ENCODE data around the gene MUSK.

Gene MUSK

GRCh38 chr9:110712955-110713354 is 44.4 kb downstream of the MUSK start:
- Histone ChIP-seq H3K9ac (ENCODE audit: low read length) (no peak overlapping the region), H4K20me1 (ENCODE audit: insufficient read depth, low read length) (no peaks in the 10 kb centered on the region), H3K27me3 (ENCODE audit: insufficient read depth, low read length) (no peaks in the 10 kb centered on the region), H3K4me2 (ENCODE audit: low read length) (no peak overlapping the region), H2AFZ (ENCODE audit: low read length) (no peak overlapping the region), H3K36me3 (ENCODE audit: insufficient read depth, low read length) (no peaks in the 10 kb centered on the region), H3K9me2 (ENCODE audit: low read depth, low read length) (no peaks in the 10 kb centered on the region), H3K79me2 (ENCODE audit: insufficient read depth, low read length) (no peaks in the 10 kb centered on the region), H3K4me1 (ENCODE audit: insufficient read depth, low read length, severe bottlenecking) (no peaks in the 10 kb centered on the region), H3K4me3 (ENCODE audit: low read depth, low read length, poor library complexity, severe bottlenecking) (no peak overlapping the region), H3K9me3 (ENCODE audit: low read length) (no peaks in the 10 kb centered on the region), H3F3A (ENCODE audit: insufficient read depth, low read length) (no peaks in the 10 kb centered on the region), H3K27ac (ENCODE audit: low read depth, low read length, poor library complexity, severe bottlenecking) (no peak overlapping the region)
- TF ChIP-seq CTCF (IDR thresholded peaks at IDR 0.05; ENCODE audit: low read length): no peak
- TF ChIP-seq EZH2 (IDR thresholded peaks at IDR 0.05; ENCODE audit: borderline replicate concordance, low read length): no peak

DNA sequence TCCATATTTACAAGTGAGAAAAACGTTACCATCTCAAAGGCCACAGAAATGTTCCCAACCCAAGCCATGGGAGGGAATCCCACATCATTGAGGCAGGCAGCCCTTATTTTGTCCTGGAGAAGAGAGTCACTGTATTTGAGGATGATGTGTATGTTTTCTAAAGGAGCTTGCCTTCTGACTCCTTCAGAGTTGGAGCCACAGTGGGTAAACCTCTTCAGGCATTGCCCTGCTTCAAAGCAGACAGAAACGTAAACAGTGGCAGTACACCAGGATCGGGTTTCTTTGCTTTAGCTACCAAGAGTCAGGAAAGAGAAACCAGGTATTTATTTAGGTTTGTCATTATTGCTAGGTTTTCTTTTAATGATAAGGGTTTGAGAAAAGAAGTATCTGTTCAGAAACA is 45.7 kb downstream of the MUSK start:
- no peaks in the 10 kb centered on the region for H3K36me3 ChIP-seq (ENCODE audit: insufficient read depth, low read length)
- H3K79me2 ChIP-seq (ENCODE audit: insufficient read depth, low read length): no peaks in the 10 kb centered on the region
- no peaks in the 10 kb centered on the region for H3K9me2 ChIP-seq (ENCODE audit: low read depth, low read length)
- H3K27me3 ChIP-seq (ENCODE audit: insufficient read depth, low read length): no peaks in the 10 kb centered on the region
- no peak overlapping the region for H3K4me3 ChIP-seq (ENCODE audit: low read depth, low read length, poor library complexity, severe bottlenecking)
- H3K27ac ChIP-seq (ENCODE audit: low read depth, low read length, poor library complexity, severe bottlenecking): no peak overlapping the region
- TF ChIP-seq EZH2 (IDR thresholded peaks at IDR 0.05; ENCODE audit: borderline replicate concordance, low read length): no peak
- no peak for TF ChIP-seq CTCF (IDR thresholded peaks at IDR 0.05; ENCODE audit: low read length)
- no peaks in the 10 kb centered on the region for H4K20me1 ChIP-seq (ENCODE audit: insufficient read depth, low read length)
- no peaks in the 10 kb centered on the region for H3K4me1 ChIP-seq (ENCODE audit: insufficient read depth, low read length, severe bottlenecking)
- no peaks in the 10 kb centered on the region for H3K9me3 ChIP-seq (ENCODE audit: low read length)
- H3K9ac ChIP-seq (ENCODE audit: low read length): no peak overlapping the region
- no peaks in the 10 kb centered on the region for H3F3A ChIP-seq (ENCODE audit: insufficient read depth, low read length)
- H2AFZ ChIP-seq (ENCODE audit: low read length): no peak overlapping the region
- no peak overlapping the region for H3K4me2 ChIP-seq (ENCODE audit: low read length)

DNA sequence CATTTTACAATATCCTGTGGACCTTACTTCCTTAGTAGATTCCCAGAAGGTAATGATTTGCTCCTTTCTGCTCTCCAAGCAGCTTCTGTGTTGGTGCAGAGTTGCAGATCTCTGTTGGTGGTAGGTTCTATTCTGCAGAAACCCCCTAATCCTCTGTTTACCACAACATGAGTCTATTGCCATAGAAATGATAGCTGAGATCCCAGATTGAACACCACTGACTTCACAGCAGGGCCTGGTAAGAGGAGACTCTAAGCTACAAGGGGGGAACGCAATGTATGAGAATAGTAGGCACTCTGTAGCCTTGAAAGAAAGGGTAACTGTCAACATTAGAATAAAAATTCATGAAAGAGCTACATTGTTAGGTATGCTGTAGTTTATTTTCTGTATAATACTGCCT is 59.5 kb downstream of the MUSK start:
- Histone ChIP-seq H3K27me3 (ENCODE audit: insufficient read depth, low read length) (no peaks in the 10 kb centered on the region), H3K9me3 (ENCODE audit: low read length) (no peaks in the 10 kb centered on the region), H3K4me2 (ENCODE audit: low read length) (no peak overlapping the region), H3K9ac (ENCODE audit: low read length) (no peak overlapping the region), H3K4me1 (ENCODE audit: insufficient read depth, low read length, severe bottlenecking) (no peaks in the 10 kb centered on the region), H3K79me2 (ENCODE audit: insufficient read depth, low read length) (no peaks in the 10 kb centered on the region), H3K4me3 (ENCODE audit: low read depth, low read length, poor library complexity, severe bottlenecking) (no peak overlapping the region), H3K36me3 (ENCODE audit: insufficient read depth, low read length) (no peaks in the 10 kb centered on the region), H4K20me1 (ENCODE audit: insufficient read depth, low read length) (no peaks in the 10 kb centered on the region), H2AFZ (ENCODE audit: low read length) (no peak overlapping the region), H3K9me2 (ENCODE audit: low read depth, low read length) (no peaks in the 10 kb centered on the region), H3K27ac (ENCODE audit: low read depth, low read length, poor library complexity, severe bottlenecking) (no peak overlapping the region), H3F3A (ENCODE audit: insufficient read depth, low read length) (no peaks in the 10 kb centered on the region)
- TF ChIP-seq EZH2 (IDR thresholded peaks at IDR 0.05; ENCODE audit: borderline replicate concordance, low read length) (no peak), CTCF (IDR thresholded peaks at IDR 0.05; ENCODE audit: low read length) (no peak)

Measured in OCI-LY1 (cell line).